ENCODE data around the gene CCDC184. TPM values are rescaled to one million over a fixed set of nuclear protein-coding genes. Genes with fewer than 3 reads are reported as not detected.

CCDC184 gene
- total RNA-seq, 5 donors from 2014 or later (not counting 1 experiment from before 2014, with no cell fraction given), result 0.13 to 5.3 (median 0.38) TPM

DNA sequence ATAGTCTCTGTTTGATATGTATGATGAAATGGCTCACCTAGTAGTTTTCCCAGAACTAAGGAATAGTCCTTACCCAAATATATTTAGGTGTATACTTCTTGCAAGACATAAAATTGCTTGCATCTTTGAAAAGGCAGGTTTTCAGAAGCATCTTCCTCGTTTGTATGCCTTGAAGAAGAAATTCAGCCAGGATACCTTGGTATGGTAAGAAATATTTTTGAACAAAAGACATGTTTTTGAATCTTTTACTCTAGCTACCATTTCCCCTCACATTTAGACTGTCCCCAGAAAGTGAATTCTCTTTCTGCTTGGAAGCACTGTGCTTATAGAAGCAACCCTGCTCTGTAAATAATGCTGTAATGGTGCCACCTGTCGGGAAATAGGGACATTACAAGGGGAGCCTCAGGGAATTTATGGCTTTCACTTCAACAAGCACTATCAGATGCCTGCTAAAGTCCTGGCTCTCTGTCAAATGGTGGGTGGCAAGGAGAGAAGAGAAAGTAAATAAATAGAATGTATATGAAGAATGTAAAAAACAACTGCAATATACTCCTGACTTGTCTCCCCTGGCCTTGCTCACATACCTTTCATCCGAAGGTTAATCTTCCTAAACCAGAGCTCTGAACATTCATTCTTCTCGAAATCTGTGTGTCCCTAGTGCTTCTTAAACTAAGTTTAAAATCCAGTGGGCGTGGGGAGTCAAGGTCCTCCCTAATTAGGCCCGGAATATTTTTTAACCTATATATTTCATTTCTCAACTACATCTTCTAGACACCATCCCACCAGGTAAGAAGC lies 6.1 kb downstream of the CCDC184 start:
- WGBS (ENCODE audit: insufficient coverage), result 24% methylated on average over 4 of the region's 6 CpGs
- Histone ChIP-seq H3K27me3 (replicated peaks in 1 of 2; ENCODE audit: control insufficient read depth in 2 of 2, extremely low read depth in 1 of 2, insufficient read depth in 2 of 2, low read length in 1 of 2) (peaks cover 6 to 16% of the 10 kb centered on the region in 2 experiments), H3K27ac (ENCODE audit: low read length) (no peak overlapping the region), H3K4me1 (ENCODE audit: control insufficient read depth in 1 of 2, extremely low read depth in 1 of 2, insufficient read depth in 2 of 2, low read length in 2 of 2) (peaks cover 0 to 2% of the 10 kb centered on the region in 2 experiments), H3K36me3 (ENCODE audit: control insufficient read depth in 2 of 2, extremely low read depth in 1 of 2, insufficient read depth in 1 of 2, low read length in 1 of 2) (no peaks in the 10 kb centered on the region), H3K9me3 (no peaks in the 10 kb centered on the region), H3K4me3 (ENCODE audit: control insufficient read depth in 1 of 2, extremely low read depth in 1 of 2, low read length in 1 of 2) (no peak overlapping the region)
- Mint-ChIP-seq H3K4me1 (peaks cover 0 to 4% (median 4%) of the 10 kb centered on the region in 3 donors), H3K27ac (no peak overlapping the region), H3K4me3 (no peak overlapping the region), H3K36me3 (no peaks in the 10 kb centered on the region), H3K9me3 (no peaks in the 10 kb centered on the region), H3K27me3 (peaks cover 17 to 29% of the 10 kb centered on the region in 2 donors)
- ATAC-seq (replicated peaks in 1 of 4) (peak; percentile 75 to 90 (median 80)), DNase-seq (peak in 33 of 35 experiments; percentile 19 to 82 (median 54))
- ChIA-PET CTCF (interaction anchor here (0.5 to 2.2 kb wide), 22 partner anchors 8 to 697 kb away, joined by 3 to 10 read pairs (median 4); partner anchors contain the start of genes ASB8 (in 1 of the 2), OR10AD1 (in 1 of the 2) and PFKM (in 1 of the 2)), POLR2A (no interaction called here)

DNA sequence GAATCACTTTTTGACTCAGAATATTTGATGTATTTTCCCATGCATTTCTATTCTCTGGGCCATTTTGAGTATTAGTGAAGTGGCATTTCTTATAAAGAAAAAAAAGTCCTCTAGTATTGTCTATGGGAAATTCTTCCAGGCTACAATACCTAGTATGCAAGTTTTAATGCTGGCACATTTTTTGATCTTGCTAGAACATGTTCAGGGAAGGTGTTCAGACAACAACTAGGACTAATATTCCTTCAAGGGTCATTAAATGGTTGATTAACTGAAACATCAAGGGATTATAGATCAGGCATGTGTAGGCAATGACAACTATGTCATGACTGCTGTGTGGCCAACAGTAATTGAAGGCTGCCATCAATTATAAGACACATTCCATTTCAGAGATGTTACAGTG lies 7.7 kb downstream of the CCDC184 start:
- Histone ChIP-seq H3K4me3 (ENCODE audit: control insufficient read depth in 1 of 2, extremely low read depth in 1 of 2, low read length in 1 of 2) (no peak overlapping the region), H3K9me3 (no peaks in the 10 kb centered on the region), H3K36me3 (ENCODE audit: control insufficient read depth in 2 of 2, extremely low read depth in 1 of 2, insufficient read depth in 1 of 2, low read length in 1 of 2) (no peaks in the 10 kb centered on the region), H3K27ac (ENCODE audit: low read length) (no peak overlapping the region), H3K4me1 (ENCODE audit: control insufficient read depth in 1 of 2, extremely low read depth in 1 of 2, insufficient read depth in 2 of 2, low read length in 2 of 2) (no peaks in the 10 kb centered on the region), H3K27me3 (replicated peaks in 1 of 2; ENCODE audit: control insufficient read depth in 2 of 2, extremely low read depth in 1 of 2, insufficient read depth in 2 of 2, low read length in 1 of 2) (peaks cover 0 to 2% of the 10 kb centered on the region in 2 experiments)
- DNase-seq (no peak), ATAC-seq (replicated peaks in 1 of 4) (no peak)
- Mint-ChIP-seq H3K27ac (no peak overlapping the region), H3K9me3 (no peaks in the 10 kb centered on the region), H3K36me3 (no peaks in the 10 kb centered on the region), H3K4me1 (peaks cover 0 to 12% (median 2%) of the 10 kb centered on the region in 3 donors), H3K27me3 (peaks cover 15 to 18% of the 10 kb centered on the region in 2 donors), H3K4me3 (no peak overlapping the region)
- ChIA-PET CTCF (no interaction called here), POLR2A (no interaction called here)

- Histone ChIP-seq H3K4me3 (ENCODE audit: control insufficient read depth in 1 of 2, extremely low read depth in 1 of 2, low read length in 1 of 2) (no peak overlapping the region), H3K36me3 (ENCODE audit: control insufficient read depth in 2 of 2, extremely low read depth in 1 of 2, insufficient read depth in 1 of 2, low read length in 1 of 2) (no peaks in the 10 kb centered on the region), H3K9me3 (no peaks in the 10 kb centered on the region), H3K27ac (ENCODE audit: low read length) (no peak overlapping the region), H3K4me1 (ENCODE audit: control insufficient read depth in 1 of 2, extremely low read depth in 1 of 2, insufficient read depth in 2 of 2, low read length in 2 of 2) (peaks cover 2 to 8% of the 10 kb centered on the region in 2 experiments), H3K27me3 (replicated peaks in 1 of 2; ENCODE audit: control insufficient read depth in 2 of 2, extremely low read depth in 1 of 2, insufficient read depth in 2 of 2, low read length in 1 of 2) (peaks cover 0 to 2% of the 10 kb centered on the region in 2 experiments)
- Mint-ChIP-seq H3K4me1 (peaks cover 10 to 12% (median 11%) of the 10 kb centered on the region in 3 donors), H3K36me3 (no peaks in the 10 kb centered on the region), H3K27me3 (peaks cover 11 to 18% of the 10 kb centered on the region in 2 donors), H3K9me3 (no peaks in the 10 kb centered on the region), H3K27ac (no peak overlapping the region), H3K4me3 (no peak overlapping the region)
- DNase-seq, result no peak
- CTCF ChIA-PET, result interaction anchor here in 1 of 2 donors (0.6 kb wide), 1 partner anchor 19 kb away, joined by 5 read pairs; no protein-coding TSS in a partner anchor
- no peak for ATAC-seq (replicated peaks in 1 of 4)
- POLR2A ChIA-PET, result no interaction called here
- WGBS (ENCODE audit: insufficient coverage), result no CpG with 5 or more reads among the region's 1 CpG
These were observed 9.4 kb downstream of the CCDC184 start for GRCh38 chr12:48192861-48193260.

GRCh38 chr12:48193623-48194022 lies 10.2 kb downstream of the CCDC184 start:
- WGBS (ENCODE audit: insufficient coverage), result 100% methylated on average over 1 of the region's 2 CpGs
- POLR2A ChIA-PET, result no interaction called here
- H3K9me3 Mint-ChIP-seq, result no peaks in the 10 kb centered on the region

DNA sequence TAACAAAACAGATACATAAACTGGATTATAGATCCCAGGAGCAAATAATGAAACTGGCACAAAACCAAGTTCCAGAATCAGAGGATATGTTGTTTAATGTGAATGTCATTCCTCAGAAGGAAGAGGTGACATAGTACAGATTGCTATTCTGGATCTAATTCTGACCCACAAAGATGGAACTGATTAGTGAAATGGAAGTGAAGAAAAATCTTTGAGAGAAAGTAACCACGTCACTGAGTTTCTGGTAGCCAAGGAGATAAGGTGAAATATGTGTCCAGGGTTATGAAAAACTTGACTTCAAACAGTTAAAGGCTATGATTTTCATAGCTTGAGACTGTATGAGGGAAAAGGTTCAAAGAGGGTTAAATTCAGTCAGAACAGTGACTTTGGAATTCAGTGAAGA lies 11.4 kb downstream of the CCDC184 start:
- H3K36me3 Mint-ChIP-seq, result no peaks in the 10 kb centered on the region
- WGBS (ENCODE audit: insufficient coverage), result 83% methylated on average over 1 of the region's 1 CpG
- POLR2A ChIA-PET, result interaction anchor here in 1 of 2 donors (0.6 kb wide), 1 partner anchor 257 kb away, joined by 3 read pairs; no protein-coding TSS in a partner anchor
- Histone ChIP-seq H3K4me3 (ENCODE audit: control insufficient read depth in 1 of 2, extremely low read depth in 1 of 2, low read length in 1 of 2) (no peak overlapping the region), H3K27me3 (replicated peaks in 1 of 2; ENCODE audit: control insufficient read depth in 2 of 2, extremely low read depth in 1 of 2, insufficient read depth in 2 of 2, low read length in 1 of 2) (peaks cover 0 to 2% of the 10 kb centered on the region in 2 experiments), H3K36me3 (ENCODE audit: control insufficient read depth in 2 of 2, extremely low read depth in 1 of 2, insufficient read depth in 1 of 2, low read length in 1 of 2) (no peaks in the 10 kb centered on the region), H3K27ac (ENCODE audit: low read length) (no peak overlapping the region), H3K4me1 (ENCODE audit: control insufficient read depth in 1 of 2, extremely low read depth in 1 of 2, insufficient read depth in 2 of 2, low read length in 2 of 2) (peaks cover 5 to 20% of the 10 kb centered on the region in 2 experiments), H3K9me3 (no peaks in the 10 kb centered on the region)
- no peak for ATAC-seq (replicated peaks in 1 of 4)
- H3K27me3 Mint-ChIP-seq, result peaks cover 11 to 18% of the 10 kb centered on the region in 2 donors
- H3K9me3 Mint-ChIP-seq, result no peaks in the 10 kb centered on the region
- no peak for DNase-seq
- H3K27ac Mint-ChIP-seq, result no peak overlapping the region
- CTCF ChIA-PET, result interaction anchor here in 1 of 2 donors (0.9 kb wide), 1 partner anchor 10 kb away, joined by 5 read pairs; no protein-coding TSS in a partner anchor
- no peak overlapping the region for H3K4me3 Mint-ChIP-seq
- peaks cover 18 to 21% (median 21%) of the 10 kb centered on the region in 3 donors for H3K4me1 Mint-ChIP-seq

More at GRCh38 chr12:48193623-48194022, 10.2 kb downstream of the CCDC184 start:
- Mint-ChIP-seq H3K27ac (no peak overlapping the region), H3K36me3 (no peaks in the 10 kb centered on the region), H3K4me1 (peaks cover 10 to 12% (median 11%) of the 10 kb centered on the region in 3 donors), H3K4me3 (no peak overlapping the region), H3K27me3 (peaks cover 11 to 18% of the 10 kb centered on the region in 2 donors)
- Histone ChIP-seq H3K36me3 (ENCODE audit: control insufficient read depth in 2 of 2, extremely low read depth in 1 of 2, insufficient read depth in 1 of 2, low read length in 1 of 2) (no peaks in the 10 kb centered on the region), H3K9me3 (no peaks in the 10 kb centered on the region), H3K27ac (ENCODE audit: low read length) (no peak overlapping the region), H3K27me3 (replicated peaks in 1 of 2; ENCODE audit: control insufficient read depth in 2 of 2, extremely low read depth in 1 of 2, insufficient read depth in 2 of 2, low read length in 1 of 2) (peaks cover 0 to 2% of the 10 kb centered on the region in 2 experiments), H3K4me3 (ENCODE audit: control insufficient read depth in 1 of 2, extremely low read depth in 1 of 2, low read length in 1 of 2) (no peak overlapping the region), H3K4me1 (ENCODE audit: control insufficient read depth in 1 of 2, extremely low read depth in 1 of 2, insufficient read depth in 2 of 2, low read length in 2 of 2) (peaks cover 2 to 10% of the 10 kb centered on the region in 2 experiments)
- DNase-seq (no peak), ATAC-seq (replicated peaks in 1 of 4) (no peak)
- CTCF ChIA-PET, result interaction anchor here in 1 of 2 donors (1.4 kb wide), 1 partner anchor 10 kb away, joined by 5 read pairs; the partner anchor contains the start of gene CCDC184

DNA sequence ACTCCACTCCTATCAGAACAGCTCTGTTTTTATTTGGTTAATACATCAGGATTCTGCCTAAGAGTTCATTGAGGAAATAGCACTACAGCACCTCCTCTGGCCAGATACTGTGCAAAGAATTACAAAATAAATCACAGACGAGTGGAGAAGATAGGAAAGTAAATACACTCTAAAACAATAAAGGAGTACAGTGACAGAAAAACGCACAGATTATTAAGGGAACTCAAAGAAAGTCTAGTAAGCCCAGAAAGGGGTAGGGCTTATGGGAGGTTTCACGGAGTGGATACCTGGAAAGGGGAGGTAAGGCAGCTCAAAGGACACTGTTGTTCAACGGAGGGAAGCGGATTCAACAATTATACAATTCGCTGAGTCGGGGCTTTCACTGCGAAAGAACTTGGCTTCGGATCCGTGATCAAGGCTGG lies 14.1 kb downstream of the CCDC184 start:
- ChIA-PET CTCF (interaction anchor here (0.5 to 2.0 kb wide), 16 partner anchors 8 to 291 kb away, joined by 3 to 10 read pairs (median 3); partner anchors contain the start of genes CCDC184 (in 2 of the 2) and ASB8 (in 1 of the 2)), POLR2A (interaction anchor here in 1 of 2 donors (0.6 to 1.0 kb wide), 4 partner anchors 15 to 491 kb away, joined by 3 to 5 read pairs (median 3); partner anchors contain the start of gene CCDC184)
- Mint-ChIP-seq H3K36me3 (peaks cover 15% of the 10 kb centered on the region), H3K9me3 (peaks cover 5 to 9% (median 6%) of the 10 kb centered on the region in 3 donors), H3K27me3 (peaks cover 8 to 13% of the 10 kb centered on the region in 2 donors), H3K4me3 (peak overlapping the region; percentile 83 to 96 (median 89)), H3K27ac (peak overlapping the region; percentile 91 to 100), H3K4me1 (peaks cover 44 to 49% (median 49%) of the 10 kb centered on the region in 3 donors)
- Histone ChIP-seq H3K4me3 (ENCODE audit: control insufficient read depth in 1 of 2, extremely low read depth in 1 of 2, low read length in 1 of 2) (peak overlapping the region; percentile 79 to 100), H3K27ac (ENCODE audit: low read length) (peak overlapping the region; percentile 96), H3K27me3 (replicated peaks in 1 of 2; ENCODE audit: control insufficient read depth in 2 of 2, extremely low read depth in 1 of 2, insufficient read depth in 2 of 2, low read length in 1 of 2) (no peaks in the 10 kb centered on the region), H3K4me1 (ENCODE audit: control insufficient read depth in 1 of 2, extremely low read depth in 1 of 2, insufficient read depth in 2 of 2, low read length in 2 of 2) (peaks cover 10 to 40% of the 10 kb centered on the region in 2 experiments), H3K36me3 (ENCODE audit: control insufficient read depth in 2 of 2, extremely low read depth in 1 of 2, insufficient read depth in 1 of 2, low read length in 1 of 2) (no peaks in the 10 kb centered on the region), H3K9me3 (no peaks in the 10 kb centered on the region)
- ATAC-seq (replicated peaks in 1 of 4), result peak; percentile 44 to 56 (median 54)
- peak in 9 of 35 experiments; percentile 8 to 69 (median 22) for DNase-seq
- WGBS (ENCODE audit: insufficient coverage), result 0% methylated on average over 1 of the region's 10 CpGs

Data from T-cell (primary cell).